ENCODE data around the gene AP5M1.

- TF ChIP-seq, protein P1, sequence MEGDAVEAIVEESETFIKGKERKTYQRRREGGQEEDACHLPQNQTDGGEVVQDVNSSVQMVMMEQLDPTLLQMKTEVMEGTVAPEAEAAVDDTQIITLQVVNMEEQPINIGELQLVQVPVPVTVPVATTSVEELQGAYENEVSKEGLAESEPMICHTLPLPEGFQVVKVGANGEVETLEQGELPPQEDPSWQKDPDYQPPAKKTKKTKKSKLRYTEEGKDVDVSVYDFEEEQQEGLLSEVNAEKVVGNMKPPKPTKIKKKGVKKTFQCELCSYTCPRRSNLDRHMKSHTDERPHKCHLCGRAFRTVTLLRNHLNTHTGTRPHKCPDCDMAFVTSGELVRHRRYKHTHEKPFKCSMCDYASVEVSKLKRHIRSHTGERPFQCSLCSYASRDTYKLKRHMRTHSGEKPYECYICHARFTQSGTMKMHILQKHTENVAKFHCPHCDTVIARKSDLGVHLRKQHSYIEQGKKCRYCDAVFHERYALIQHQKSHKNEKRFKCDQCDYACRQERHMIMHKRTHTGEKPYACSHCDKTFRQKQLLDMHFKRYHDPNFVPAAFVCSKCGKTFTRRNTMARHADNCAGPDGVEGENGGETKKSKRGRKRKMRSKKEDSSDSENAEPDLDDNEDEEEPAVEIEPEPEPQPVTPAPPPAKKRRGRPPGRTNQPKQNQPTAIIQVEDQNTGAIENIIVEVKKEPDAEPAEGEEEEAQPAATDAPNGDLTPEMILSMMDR (IDR thresholded peaks at IDR 0.05) = no peak
- no peak for TF ChIP-seq POLR2A (IDR thresholded peaks at IDR 0.05)
These were observed 36.8 kb upstream of the AP5M1 start for GRCh38 chr14:57232006-57232405.
